HUDEP-2 (cell line): ENCODE data around the gene CNTD1.
"Not testable (repeated sequence)": the region's sequence is repeated elsewhere in the genome, so short reads cannot be mapped to it uniquely, and the experiment has no call there.

ENCODE experiments used
- DNase-seq, 76 experiments: peaks; one replicate each; lab custom pipeline; 2025; ENCODE audit not compliant: unreplicated experiment in 76 of 76; lab: John Stamatoyannopoulos, UW

CNTD1 gene

GRCh38 chr17:42798383-42799380 is at the start of gene CNTD1, which contains the start of gene COA3:
TSS of gene CNTD1 (plus strand) at chr17:42798861. CDS start at chr17:42799068, 207 bp downstream.
TSS of gene COA3 (minus strand) at chr17:42798704. CDS start at chr17:42798681, 23 bp downstream.
- DNase-seq = peak in 73 of 76 experiments; percentile 20 to 90 (median 71)

GRCh38 chr17:42748908-42749798 is 49.5 kb upstream of the CNTD1 start:
- DNase-seq = no peak

- DNase-seq = peak in 1 of 76 experiments; percentile 2
Observed at GRCh38 chr17:42750739-42751344, 47.8 kb upstream of the CNTD1 start.

- peak in 36 of 76 experiments; percentile 1 to 66 (median 22) for DNase-seq
Observed at GRCh38 chr17:42751628-42752027, 47.0 kb upstream of the CNTD1 start.

- no peak for DNase-seq
Observed at GRCh38 chr17:42754782-42755181, 43.9 kb upstream of the CNTD1 start.

GRCh38 chr17:42759982-42760651 is 38.5 kb upstream of the CNTD1 start:
- no peak for DNase-seq

GRCh38 chr17:42760652-42761581 is 37.7 kb upstream of the CNTD1 start, which contains the start of gene RAMP2:
TSS of gene RAMP2 (plus strand) at chr17:42761227. CDS start at chr17:42761262, 35 bp downstream.
- DNase-seq = peak in 5 of 76 experiments; percentile 6 to 20 (median 10)

- DNase-seq = no peak
Observed at GRCh38 chr17:42761638-42762037, 37.0 kb upstream of the CNTD1 start.

GRCh38 chr17:42766124-42766523 is 32.5 kb upstream of the CNTD1 start:
- no peak for DNase-seq

GRCh38 chr17:42767512-42767911 is 31.1 kb upstream of the CNTD1 start:
- no peak for DNase-seq

- not testable (repeated sequence) for DNase-seq
Observed at GRCh38 chr17:42768006-42768405, 30.7 kb upstream of the CNTD1 start.

GRCh38 chr17:42769964-42770363 is 28.7 kb upstream of the CNTD1 start:
- DNase-seq = not testable (repeated sequence)

GRCh38 chr17:42772945-42773289 is 25.7 kb upstream of the CNTD1 start:
- no peak for DNase-seq

GRCh38 chr17:42773290-42774035 is 25.2 kb upstream of the CNTD1 start, which contains the start of gene VPS25:
TSS of gene VPS25 (plus strand) at chr17:42773449. CDS start at chr17:42773476, 27 bp downstream.
- peak in 73 of 76 experiments; percentile 15 to 85 (median 63) for DNase-seq

GRCh38 chr17:42774066-42774745 is 24.5 kb upstream of the CNTD1 start:
- no peak for DNase-seq

GRCh38 chr17:42775534-42776098 is 23.0 kb upstream of the CNTD1 start:
- no peak for DNase-seq

- DNase-seq = no peak
Observed at GRCh38 chr17:42778570-42778969, 20.1 kb upstream of the CNTD1 start.
